ENCODE measurements around the gene SLC15A2. TPM values are rescaled to one million over a fixed set of nuclear protein-coding genes. Genes with fewer than 3 reads are reported as not detected.

Gene SLC15A2
- total and polyA plus RNA-seq, 9 donors: 0.23 to 9.4 (median 1.5) TPM

- H3K4me1 ChIP-seq (ENCODE audit: insufficient read depth): no peaks in the 10 kb centered on the region
- no peaks in the 10 kb centered on the region for H3K27me3 ChIP-seq
- intact Hi-C loops (cut with DNase I): no loop called here
- H3K36me3 ChIP-seq: no peaks in the 10 kb centered on the region
- no peak for TF ChIP-seq CTCF (IDR thresholded peaks at IDR 0.05)
- no peak for TF ChIP-seq EP300 (IDR thresholded peaks at IDR 0.05)
- no peak for TF ChIP-seq POLR2A (IDR thresholded peaks at IDR 0.05)
- WGBS, 3 donors: 91 to 94% (median 93%) methylated on average over 3 of the region's 3 CpGs
- H3K4me3 ChIP-seq: no peak overlapping the region
- H3K9me3 ChIP-seq: no peaks in the 10 kb centered on the region
- no peak overlapping the region for H3K27ac ChIP-seq
- DNase-seq: no peak
Observed at GRCh38 chr3:121897296-121897695, 3.1 kb downstream of the SLC15A2 start.

- Histone ChIP-seq H3K27me3 (no peaks in the 10 kb centered on the region), H3K4me1 (ENCODE audit: insufficient read depth) (no peaks in the 10 kb centered on the region), H3K36me3 (no peaks in the 10 kb centered on the region), H3K27ac (no peak overlapping the region), H3K4me3 (no peak overlapping the region), H3K9me3 (no peaks in the 10 kb centered on the region)
- no peak for DNase-seq
- TF ChIP-seq POLR2A (IDR thresholded peaks at IDR 0.05) (no peak), CTCF (IDR thresholded peaks at IDR 0.05) (no peak), EP300 (IDR thresholded peaks at IDR 0.05) (no peak)
- intact Hi-C loops (cut with DNase I): no loop called here
- 86 to 93% (median 87%) methylated on average over 2 of the region's 2 CpGs for WGBS, 3 donors
Observed at GRCh38 chr3:121913305-121913990, 19.2 kb downstream of the SLC15A2 start.

GRCh38 chr3:121914081-121914998 lies 20.1 kb downstream of the SLC15A2 start:
- H3K36me3 ChIP-seq: no peaks in the 10 kb centered on the region
- no peaks in the 10 kb centered on the region for H3K9me3 ChIP-seq
- no peak for TF ChIP-seq CTCF (IDR thresholded peaks at IDR 0.05)
- no peak for TF ChIP-seq POLR2A (IDR thresholded peaks at IDR 0.05)
- no peak for TF ChIP-seq EP300 (IDR thresholded peaks at IDR 0.05)
- H3K4me1 ChIP-seq (ENCODE audit: insufficient read depth): no peaks in the 10 kb centered on the region
- no peak overlapping the region for H3K27ac ChIP-seq
- no peaks in the 10 kb centered on the region for H3K27me3 ChIP-seq
- WGBS, 3 donors: 59 to 65% (median 61%) methylated on average over 12 of the region's 12 CpGs
- H3K4me3 ChIP-seq: no peak overlapping the region
- no peak for DNase-seq
- intact Hi-C loops (cut with DNase I): no loop called here

- Histone ChIP-seq H3K9me3 (no peaks in the 10 kb centered on the region), H3K27ac (no peak overlapping the region), H3K4me1 (ENCODE audit: insufficient read depth) (no peaks in the 10 kb centered on the region), H3K27me3 (no peaks in the 10 kb centered on the region), H3K36me3 (no peaks in the 10 kb centered on the region), H3K4me3 (no peak overlapping the region)
- TF ChIP-seq CTCF (IDR thresholded peaks at IDR 0.05) (no peak), POLR2A (IDR thresholded peaks at IDR 0.05) (no peak), EP300 (IDR thresholded peaks at IDR 0.05) (no peak)
- intact Hi-C loops (cut with DNase I): no loop called here
- DNase-seq: no peak
Observed at GRCh38 chr3:121916189-121916588, 22.0 kb downstream of the SLC15A2 start.

All from ovary (tissue), 9 donors.